SHP77 (cell line): ENCODE results near the gene WDR49.
"Not testable (repeated sequence)": the region's sequence is repeated elsewhere in the genome, so short reads cannot be mapped to it uniquely, and the experiment has no call there.

ENCODE experiments used
- DNase-seq, 2 experiments: peaks; one replicate each; lab custom pipeline; 2025; lab: John Stamatoyannopoulos, UW

The WDR49 gene

GRCh38 chr3:167614196-167614595 lies 39.5 kb downstream of the WDR49 start:
- not testable (repeated sequence) for DNase-seq

GRCh38 chr3:167611718-167612117 lies 42.0 kb downstream of the WDR49 start:
- no peak for DNase-seq

- DNase-seq = no peak
These were observed 44.6 kb downstream of the WDR49 start for GRCh38 chr3:167609156-167609555.

GRCh38 chr3:167606836-167607235 lies 46.9 kb downstream of the WDR49 start:
- no peak for DNase-seq

- DNase-seq = no peak
These were observed 47.9 kb downstream of the WDR49 start for GRCh38 chr3:167605871-167606270.

- no peak for DNase-seq
These were observed 51.7 kb downstream of the WDR49 start for GRCh38 chr3:167602041-167602440.

- DNase-seq = no peak
These were observed 66.1 kb downstream of the WDR49 start for GRCh38 chr3:167587651-167588050.

- no peak for DNase-seq
These were observed 78.6 kb downstream of the WDR49 start for GRCh38 chr3:167575000-167575600.

GRCh38 chr3:167572991-167573390 lies 80.8 kb downstream of the WDR49 start:
- DNase-seq = no peak

- no peak for DNase-seq
These were observed 85.1 kb downstream of the WDR49 start for GRCh38 chr3:167568634-167569033.

GRCh38 chr3:167565489-167565888 lies 88.3 kb downstream of the WDR49 start:
- no peak for DNase-seq

GRCh38 chr3:167564612-167565011 lies 89.1 kb downstream of the WDR49 start:
- no peak for DNase-seq

GRCh38 chr3:167559924-167560323 lies 93.8 kb downstream of the WDR49 start:
- DNase-seq = no peak

- no peak for DNase-seq
These were observed 98.8 kb downstream of the WDR49 start for GRCh38 chr3:167554898-167555297.

- no peak for DNase-seq
These were observed 115.7 kb downstream of the WDR49 start for GRCh38 chr3:167538081-167538480.

GRCh38 chr3:167521006-167521355 lies 132.8 kb downstream of the WDR49 start:
- DNase-seq = no peak

- no peak for DNase-seq
These were observed 133.3 kb downstream of the WDR49 start for GRCh38 chr3:167520266-167521005.

- no peak for DNase-seq
These were observed 145.8 kb downstream of the WDR49 start for GRCh38 chr3:167507954-167508353.

GRCh38 chr3:167502401-167502800 lies 151.3 kb downstream of the WDR49 start:
- DNase-seq = no peak

- no peak for DNase-seq
These were observed 151.8 kb downstream of the WDR49 start for GRCh38 chr3:167501941-167502340.

GRCh38 chr3:167497903-167498302 lies 155.8 kb downstream of the WDR49 start:
- DNase-seq = no peak

GRCh38 chr3:167493244-167493643 lies 160.5 kb downstream of the WDR49 start:
- no peak for DNase-seq

GRCh38 chr3:167491621-167492020 lies 162.1 kb downstream of the WDR49 start:
- no peak for DNase-seq

- no peak for DNase-seq
These were observed 164.2 kb downstream of the WDR49 start for GRCh38 chr3:167489571-167489970.
